DOHH2 (cell line): ENCODE results near the gene ITGA2B.
"Not testable (repeated sequence)": the region's sequence is repeated elsewhere in the genome, so short reads cannot be mapped to it uniquely, and the experiment has no call there.

ENCODE experiments used
- H3F3A ChIP-seq: fragments of 200-600 bp; sonication (generic), shearing (Covaris generic); 2 replicates; pipeline ENCODE4 v1.6.0; 2016; ENCODE audit warnings: antibody characterized with exemption, mild to moderate bottlenecking; ENCODE audit not compliant: control insufficient read depth, insufficient read depth
- H3K27ac ChIP-seq: fragments of 200-600 bp; sonication (generic); 2 replicates; pipeline ENCODE4 v1.5.1; 2014; ENCODE audit warnings: low read depth, mild to moderate bottlenecking, low read length, moderate library complexity
- H3K27me3 ChIP-seq: fragments of 200-600 bp; sonication (generic); 2 replicates; pipeline ENCODE4 v1.6.1; 2014; ENCODE audit warnings: mild to moderate bottlenecking, low read length, mixed read lengths; ENCODE audit not compliant: control insufficient read depth
- H3K36me3 ChIP-seq: fragments of 200-600 bp; sonication (generic); 2 replicates; pipeline ENCODE4 v1.6.1; 2014; ENCODE audit warnings: mild to moderate bottlenecking, low read length, moderate library complexity, mixed read lengths; ENCODE audit not compliant: control insufficient read depth
- H3K4me1 ChIP-seq: fragments of 200-600 bp; sonication (generic); 2 replicates; pipeline ENCODE4 v1.6.1; 2014; ENCODE audit warnings: mild to moderate bottlenecking, low read length, mixed read lengths; ENCODE audit not compliant: control insufficient read depth
- H3K4me2 ChIP-seq: fragments of 200-600 bp; sonication (generic); 2 replicates; pipeline ENCODE4 v1.6.0; 2014; ENCODE audit warnings: mild to moderate bottlenecking, low read length, moderate library complexity
- H3K4me3 ChIP-seq: fragments of 200-600 bp; sonication (generic); 2 replicates; pipeline ENCODE4 v1.5.1; 2014; ENCODE audit warnings: mild to moderate bottlenecking, low read length, mixed read lengths
- H3K79me2 ChIP-seq: fragments of 200-600 bp; sonication (generic); 2 replicates; pipeline ENCODE4 v1.6.1; 2014; ENCODE audit warnings: mild to moderate bottlenecking, low read length, mixed read lengths; ENCODE audit not compliant: control insufficient read depth
- H3K9me2 ChIP-seq: fragments of 200-600 bp; sonication (generic); replicated peaks from 2 replicates; pipeline ENCODE4 v1.6.1; 2014; ENCODE audit warnings: mild to moderate bottlenecking, low read length, mixed read lengths; ENCODE audit not compliant: control insufficient read depth
- H3K9me3 ChIP-seq: fragments of 200-600 bp; sonication (generic); 2 replicates; pipeline ENCODE4 v1.6.1; 2014; ENCODE audit warnings: antibody characterized with exemption, low read length, mixed read lengths; ENCODE audit not compliant: control insufficient read depth, insufficient read depth
- H4K20me1 ChIP-seq: fragments of 200-600 bp; sonication (generic); 2 replicates; pipeline ENCODE4 v1.6.0; 2014; ENCODE audit warnings: low read depth, mild to moderate bottlenecking, antibody characterized with exemption, low read length, moderate library complexity; ENCODE audit not compliant: control insufficient read depth, insufficient read depth
- CTCF ChIP-seq: fragments of 200-600 bp; sonication (generic); IDR thresholded peaks from one replicate; pipeline ENCODE4 v1.5.1; 2014; ENCODE audit warnings: antibody characterized with exemption, mild to moderate bottlenecking, low read depth, low read length; ENCODE audit not compliant: poor library complexity, severe bottlenecking
- EZH2phosphoT487 ChIP-seq: fragments of 200-600 bp; sonication (generic); IDR thresholded peaks from 2 replicates; pipeline ENCODE4 v1.6.1; 2017; ENCODE audit warnings: borderline replicate concordance, mild to moderate bottlenecking, antibody characterized with exemption, low read length, moderate library complexity, mixed read lengths

ITGA2B gene

DNA sequence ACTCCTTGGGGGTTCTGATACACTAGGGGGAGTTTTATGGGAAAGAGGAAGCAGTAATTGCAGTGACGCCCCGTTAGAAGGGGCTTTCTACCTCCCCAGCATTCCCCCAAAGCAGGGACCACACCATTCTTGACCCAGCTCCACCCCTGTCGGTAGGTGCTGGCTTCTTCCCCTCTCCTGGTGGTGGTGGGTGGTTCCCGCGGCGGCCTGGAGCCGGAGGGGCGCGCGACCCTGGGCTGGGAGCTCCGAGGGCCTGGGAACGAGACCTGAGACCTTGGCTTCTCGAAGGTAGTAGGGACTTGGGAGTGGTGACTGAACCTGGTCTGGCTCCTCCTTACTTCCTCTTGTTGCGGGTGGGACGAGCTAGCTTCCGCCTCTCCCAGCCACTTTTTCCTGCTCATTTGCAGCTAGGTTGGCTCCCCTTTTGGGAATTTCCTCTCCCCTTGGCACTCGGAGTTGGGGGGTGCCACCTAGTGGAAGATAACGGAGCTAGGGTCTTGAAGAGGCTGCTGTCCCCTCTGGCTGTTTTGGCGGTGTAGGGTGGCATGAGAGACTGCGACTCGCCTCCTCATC lies 43.9 kb downstream of the ITGA2B start:
- Histone ChIP-seq H3K27ac (peak overlapping the region; percentile 86), H3K79me2 (peaks cover 25% of the 10 kb centered on the region), H3K9me3 (no peaks in the 10 kb centered on the region)

GRCh38 chr17:44344939-44345453 lies 44.5 kb downstream of the ITGA2B start, which contains the start of gene GRN:
Gene GRN (plus strand): TSS chr17:44345302. CDS start chr17:44349165, 3,863 bp downstream.
- H3K27ac ChIP-seq, result peak within 1 kb of the TSS; percentile 86
- H3K9me3 ChIP-seq, result no peaks in the 10 kb centered on the region
- no peaks in the 10 kb centered on the region for H3K9me2 ChIP-seq
- peaks cover 21% of the 10 kb centered on the region for H3F3A ChIP-seq
- H3K4me3 ChIP-seq, result peak within 1 kb of the TSS; percentile 100
- peaks cover 2% of the 10 kb centered on the region; the same call in 1 of the 2 replicates for H3K27me3 ChIP-seq
- H3K36me3 ChIP-seq, result peaks cover 22% of the 10 kb centered on the region
- H3K79me2 ChIP-seq, result peaks cover 25% of the 10 kb centered on the region
- TF ChIP-seq CTCF (no peak), EZH2phosphoT487 (no peak)
- H4K20me1 ChIP-seq, result no peaks in the 10 kb centered on the region
- peaks cover 47% of the 10 kb centered on the region for H3K4me1 ChIP-seq
- H3K4me2 ChIP-seq, result peak within 1 kb of the TSS; percentile 100

More for the DNA sequence above, 43.9 kb downstream of the ITGA2B start:
- H3K4me2 ChIP-seq, result peak overlapping the region; percentile 100
- H4K20me1 ChIP-seq, result no peaks in the 10 kb centered on the region
- peaks cover 21% of the 10 kb centered on the region for H3F3A ChIP-seq
- H3K4me3 ChIP-seq, result peak overlapping the region; percentile 100
- no peak for TF ChIP-seq EZH2phosphoT487
- peak; percentile 94 for TF ChIP-seq CTCF
- H3K27me3 ChIP-seq, result peaks cover 2% of the 10 kb centered on the region; the same call in 1 of the 2 replicates
- peaks cover 50% of the 10 kb centered on the region for H3K4me1 ChIP-seq
- peaks cover 27% of the 10 kb centered on the region for H3K36me3 ChIP-seq
- no peaks in the 10 kb centered on the region for H3K9me2 ChIP-seq

- no peaks in the 10 kb centered on the region for H3K9me2 ChIP-seq
- no peaks in the 10 kb centered on the region for H4K20me1 ChIP-seq
- H3K27ac ChIP-seq, result no peak overlapping the region
- H3K36me3 ChIP-seq, result peaks cover 8% of the 10 kb centered on the region
- no peaks in the 10 kb centered on the region for H3K9me3 ChIP-seq
- H3K27me3 ChIP-seq, result peaks cover 2% of the 10 kb centered on the region; the same call in 1 of the 2 replicates
- H3K4me1 ChIP-seq, result peaks cover 39% of the 10 kb centered on the region
- no peak overlapping the region for H3K4me3 ChIP-seq
- H3F3A ChIP-seq, result peaks cover 21% of the 10 kb centered on the region
- no peak for TF ChIP-seq CTCF
- no peak for TF ChIP-seq EZH2phosphoT487
- H3K4me2 ChIP-seq, result peak overlapping the region; percentile 100
- H3K79me2 ChIP-seq, result peaks cover 19% of the 10 kb centered on the region
Measured at GRCh38 chr17:44343510-44344209, 45.8 kb downstream of the ITGA2B start.

DNA sequence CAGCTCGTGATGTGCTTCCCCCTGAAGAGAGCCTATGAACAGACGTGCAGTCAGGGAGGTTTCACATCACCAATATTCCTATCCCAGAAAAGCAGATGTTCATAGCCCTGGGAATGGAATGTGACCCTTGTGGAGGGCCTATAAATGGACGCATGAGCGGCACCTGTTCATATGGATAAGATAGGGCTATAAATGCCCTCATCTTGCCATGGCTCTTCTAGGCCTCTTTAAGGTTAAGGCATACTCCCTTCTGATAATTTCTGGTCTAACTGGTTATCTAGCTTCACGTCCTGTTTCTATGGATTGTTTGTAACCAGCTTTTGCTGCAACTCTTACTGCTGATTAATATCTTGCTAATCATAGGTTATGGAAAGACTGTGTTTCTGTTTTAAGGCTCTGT lies 48.9 kb downstream of the ITGA2B start:
- H3K27me3 ChIP-seq, H3K4me2 ChIP-seq, H3K4me3 ChIP-seq, H4K20me1 ChIP-seq, H3K36me3 ChIP-seq, H3K79me2 ChIP-seq, H3F3A ChIP-seq, H3K9me2 ChIP-seq, H3K9me3 ChIP-seq, H3K27ac ChIP-seq: not testable (repeated sequence)
- peaks cover 17% of the 10 kb centered on the region for H3K4me1 ChIP-seq
